NCI-H2029 (cell line): ENCODE data around the gene EXO1.
"Not testable (repeated sequence)": the region's sequence is repeated elsewhere in the genome, so short reads cannot be mapped to it uniquely, and the experiment has no call there.

ENCODE experiments used
- DNase-seq: peaks from one replicate; lab custom pipeline; 2025; lab: John Stamatoyannopoulos, UW

The EXO1 gene

DNA sequence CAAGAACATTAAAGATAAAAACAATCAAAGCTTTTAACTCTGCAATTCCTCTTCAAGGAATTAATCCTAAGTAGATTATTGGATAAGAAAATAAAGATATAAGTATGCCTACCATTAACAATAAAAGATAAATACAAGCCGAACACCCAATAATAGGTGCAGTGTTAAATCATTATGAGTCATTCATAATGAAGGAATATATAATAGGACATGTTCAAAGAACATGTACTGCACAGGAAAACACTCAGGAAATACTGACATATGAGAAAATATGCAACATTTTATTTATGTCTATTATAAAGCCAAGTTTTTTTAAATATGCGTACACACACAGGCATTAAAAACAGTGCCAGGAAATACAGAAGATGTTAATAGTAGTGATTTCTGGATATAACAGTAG lies 11.1 kb upstream of the EXO1 start:
- DNase-seq = no peak

DNA sequence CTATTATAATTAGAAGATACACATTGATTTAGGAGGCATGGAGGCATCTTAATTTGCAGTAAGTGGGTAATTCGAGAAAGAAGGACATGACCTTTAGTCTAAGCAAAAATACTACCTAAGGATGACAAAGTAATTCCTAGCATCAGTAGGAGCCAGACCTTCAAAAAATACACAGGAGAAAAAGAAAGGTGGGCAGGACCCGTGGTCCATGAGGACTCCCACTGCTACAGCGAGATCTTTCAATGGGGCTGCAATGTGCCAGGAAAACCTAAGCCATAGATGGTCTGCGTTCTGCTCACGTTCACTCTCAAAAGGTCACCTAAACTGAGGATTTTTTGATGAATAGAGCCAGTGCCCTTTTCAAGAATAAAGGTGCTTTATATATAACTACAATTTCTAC lies 10.6 kb upstream of the EXO1 start:
- no peak for DNase-seq

DNA sequence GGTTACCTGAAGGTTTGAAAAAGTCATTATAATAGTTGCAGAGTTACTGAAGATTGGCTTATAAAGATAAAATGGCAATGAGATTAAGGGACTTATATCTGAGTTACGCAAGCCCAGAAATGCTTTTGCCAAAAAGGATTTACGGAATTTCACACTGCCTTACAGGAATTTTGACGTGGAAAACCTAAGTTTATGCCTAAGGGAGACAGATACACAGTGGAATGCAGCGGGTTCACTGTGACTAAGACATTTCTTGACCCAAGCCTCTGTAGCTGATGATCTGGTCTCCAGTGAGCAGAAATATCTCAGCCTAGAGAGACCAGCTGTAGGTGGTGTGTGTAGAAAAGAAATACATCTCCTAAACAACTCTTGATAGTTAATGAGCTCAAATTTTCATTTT lies 10.1 kb upstream of the EXO1 start:
- DNase-seq = no peak

DNA sequence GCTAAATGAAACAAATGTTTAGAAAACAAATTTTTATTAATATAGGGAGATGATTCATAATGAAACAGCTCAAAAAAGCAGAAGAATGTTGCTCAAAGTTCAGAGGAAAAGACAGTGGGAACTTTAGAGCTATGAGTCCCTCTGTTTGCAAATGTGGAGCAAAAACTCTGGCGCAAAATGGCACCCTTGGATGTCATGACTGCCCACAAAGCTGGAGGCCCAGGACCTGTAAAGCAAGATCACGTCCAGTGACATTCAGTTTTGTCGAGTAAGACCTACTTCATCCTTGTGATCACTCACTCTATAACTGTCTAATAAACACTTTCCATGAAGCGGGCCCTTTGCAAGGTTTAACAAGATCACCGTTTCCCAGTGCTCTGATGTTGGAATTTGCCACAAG lies 9.1 kb upstream of the EXO1 start:
- no peak for DNase-seq

DNA sequence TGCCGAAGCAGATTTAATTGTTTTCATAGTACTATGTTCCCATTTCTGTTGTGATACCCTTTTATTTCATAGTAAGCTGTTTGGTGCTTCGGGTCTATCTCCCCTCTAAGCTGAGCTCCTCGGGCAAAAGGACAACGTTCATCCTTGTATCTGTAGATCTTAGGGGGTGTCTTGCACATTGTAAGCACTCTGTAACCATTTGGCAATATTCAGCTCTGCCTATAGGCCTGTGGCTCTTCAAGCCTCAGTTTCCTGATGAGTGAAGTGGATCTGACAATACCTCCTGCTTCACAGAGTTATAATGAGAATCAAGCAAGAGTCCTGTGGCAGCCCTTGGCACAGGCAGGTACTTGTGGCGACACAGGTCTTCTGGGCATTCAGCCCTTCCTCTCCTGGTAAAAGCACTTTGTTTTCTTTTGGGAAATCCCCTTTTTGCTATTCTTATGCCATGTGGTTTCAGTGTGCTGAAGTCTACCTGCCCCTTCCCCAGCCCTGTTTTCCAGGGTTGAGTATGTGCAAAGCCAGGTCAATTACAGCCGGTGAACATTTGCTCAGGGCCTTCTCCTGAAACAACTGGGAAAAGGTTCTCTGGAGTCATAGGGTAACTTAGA lies 8.5 kb upstream of the EXO1 start:
- no peak for DNase-seq

DNA sequence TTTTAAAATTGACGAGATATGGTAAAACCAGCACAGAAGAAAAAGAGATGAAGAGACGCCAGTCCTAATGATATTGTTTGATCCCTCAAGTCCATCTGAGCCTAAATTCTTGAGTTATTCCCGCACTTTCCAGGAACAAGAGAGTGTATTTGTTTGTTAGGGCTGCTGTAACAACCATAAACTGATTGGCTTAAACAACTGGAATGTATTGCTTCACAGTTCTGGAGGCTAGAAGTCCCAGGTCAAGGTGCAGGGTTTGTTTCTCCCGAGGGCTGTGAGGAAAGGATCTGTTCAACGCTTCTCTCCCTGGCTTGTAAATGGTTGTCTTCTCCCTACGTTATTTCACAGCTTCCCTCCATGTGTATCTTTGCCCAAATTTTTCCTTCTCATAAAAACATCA lies 7.8 kb upstream of the EXO1 start:
- no peak for DNase-seq

DNA sequence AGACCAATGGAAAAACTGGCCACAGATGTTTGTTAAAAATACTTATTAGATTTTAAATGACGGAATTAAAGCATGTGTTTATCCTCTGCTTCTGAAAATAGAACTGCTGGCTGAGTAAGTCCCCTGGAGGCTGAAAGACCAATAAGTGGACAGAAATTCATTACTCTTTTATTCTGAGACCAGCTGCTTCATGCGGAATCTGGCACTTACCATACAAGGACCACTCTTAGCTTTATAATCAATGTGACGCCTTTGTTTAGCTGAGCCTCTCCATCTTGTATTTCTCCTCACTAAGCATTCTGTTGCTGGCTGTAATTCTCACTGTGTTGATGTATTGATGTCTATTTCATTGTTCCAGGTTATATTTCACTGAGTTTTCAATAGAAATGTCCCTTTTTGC lies 6.3 kb upstream of the EXO1 start:
- no peak for DNase-seq

DNA sequence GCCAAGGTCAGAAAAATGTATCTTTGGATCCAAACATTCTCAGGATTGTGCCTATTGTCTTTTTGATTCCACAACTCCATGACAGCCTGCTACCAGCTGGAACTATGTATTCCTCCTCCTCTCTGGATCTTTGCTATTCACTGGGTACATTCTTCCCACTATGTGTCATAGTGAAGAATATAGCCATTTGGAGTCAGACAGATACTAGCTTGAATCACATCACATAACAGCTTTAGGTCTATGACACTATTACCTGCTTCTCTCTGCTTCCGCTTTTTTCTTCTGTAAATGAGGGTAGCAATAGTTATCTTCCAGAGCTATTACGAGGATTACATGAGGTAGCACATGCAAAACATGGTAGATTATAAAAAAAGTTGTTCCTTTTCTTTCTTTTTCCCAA lies 5.4 kb upstream of the EXO1 start:
- no peak for DNase-seq

DNA sequence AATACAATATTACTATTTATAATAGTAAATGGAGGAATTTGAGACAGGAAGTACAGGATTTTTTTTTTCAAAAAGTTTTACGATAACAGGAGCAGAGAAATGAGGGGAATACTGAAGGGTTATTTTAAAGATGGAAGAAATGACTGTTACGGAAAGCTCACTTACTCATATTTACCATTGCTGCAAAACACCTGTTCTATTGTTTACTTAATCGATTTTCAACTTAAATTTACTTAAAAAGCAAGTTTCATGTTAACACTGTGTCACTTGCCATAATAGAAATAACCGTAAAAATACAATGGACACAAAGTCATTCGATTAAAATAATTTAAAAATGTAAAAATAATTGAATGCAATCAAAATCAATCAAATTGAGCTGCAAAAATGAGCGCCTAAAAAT lies 3.4 kb upstream of the EXO1 start:
- DNase-seq = no peak

DNA sequence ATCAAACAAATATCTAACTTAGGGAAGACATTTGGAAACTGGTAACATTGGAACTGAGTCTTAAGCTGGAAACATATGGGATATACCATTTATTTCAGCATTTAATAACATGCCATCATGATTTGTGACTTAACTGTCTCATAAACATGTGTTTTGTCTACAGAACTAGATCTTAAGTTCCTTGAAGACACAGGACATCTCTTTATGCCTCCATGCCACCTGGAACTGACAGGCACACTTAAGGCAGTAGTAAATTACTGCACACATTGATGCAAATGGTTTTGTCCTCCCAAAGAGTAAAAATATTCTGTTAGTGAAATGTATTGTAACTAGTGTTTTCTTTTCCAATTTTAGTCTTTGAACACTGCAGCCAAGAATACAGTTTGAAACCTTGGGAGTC lies 1.6 kb upstream of the EXO1 start:
- no peak for DNase-seq

DNA sequence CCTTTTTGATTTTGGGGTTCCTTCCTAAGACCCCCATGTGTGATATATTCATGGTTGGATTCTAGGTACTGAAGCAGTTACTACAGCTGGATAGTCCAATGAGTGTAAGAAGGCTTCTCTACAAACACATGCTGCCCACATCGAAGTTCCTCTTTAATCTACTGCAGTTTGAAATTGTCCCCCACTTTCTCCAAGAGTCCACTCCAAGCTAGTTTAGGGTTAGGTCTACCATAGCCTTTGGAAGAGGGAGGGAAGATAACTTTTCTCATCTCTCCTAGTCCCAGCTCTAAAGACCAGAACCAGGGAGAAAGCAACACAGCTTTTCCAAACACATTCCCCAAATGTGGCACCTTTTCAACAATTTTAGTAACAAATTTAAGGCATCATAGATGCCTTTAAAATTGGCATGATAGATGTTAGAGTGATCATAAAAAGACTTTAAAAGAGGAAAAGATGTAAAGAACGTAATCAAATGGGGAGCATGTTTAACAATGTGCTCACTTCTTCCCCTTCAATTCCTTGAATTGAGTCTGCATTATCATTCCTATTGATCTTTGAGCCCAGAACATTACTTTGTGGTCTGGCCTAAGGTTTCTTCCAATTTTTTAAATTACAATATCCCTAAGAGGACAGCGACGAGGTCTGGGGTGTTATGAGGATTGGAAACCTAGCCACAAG lies 1.0 kb upstream of the EXO1 start:
- DNase-seq = no peak

DNA sequence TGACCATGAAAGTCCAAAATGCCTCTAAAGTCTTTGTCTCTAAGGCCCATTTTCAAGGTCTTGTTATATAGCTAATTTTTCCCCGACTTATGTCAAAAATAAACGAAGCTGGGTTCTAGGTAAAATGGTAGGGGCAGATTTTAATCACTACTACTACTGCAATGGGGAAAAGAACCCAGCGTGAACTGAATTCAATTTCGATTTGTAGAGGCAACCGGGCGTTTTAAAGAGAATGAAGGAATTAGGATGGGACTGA lies 536 bp upstream of the EXO1 start:
- no peak for DNase-seq

DNA sequence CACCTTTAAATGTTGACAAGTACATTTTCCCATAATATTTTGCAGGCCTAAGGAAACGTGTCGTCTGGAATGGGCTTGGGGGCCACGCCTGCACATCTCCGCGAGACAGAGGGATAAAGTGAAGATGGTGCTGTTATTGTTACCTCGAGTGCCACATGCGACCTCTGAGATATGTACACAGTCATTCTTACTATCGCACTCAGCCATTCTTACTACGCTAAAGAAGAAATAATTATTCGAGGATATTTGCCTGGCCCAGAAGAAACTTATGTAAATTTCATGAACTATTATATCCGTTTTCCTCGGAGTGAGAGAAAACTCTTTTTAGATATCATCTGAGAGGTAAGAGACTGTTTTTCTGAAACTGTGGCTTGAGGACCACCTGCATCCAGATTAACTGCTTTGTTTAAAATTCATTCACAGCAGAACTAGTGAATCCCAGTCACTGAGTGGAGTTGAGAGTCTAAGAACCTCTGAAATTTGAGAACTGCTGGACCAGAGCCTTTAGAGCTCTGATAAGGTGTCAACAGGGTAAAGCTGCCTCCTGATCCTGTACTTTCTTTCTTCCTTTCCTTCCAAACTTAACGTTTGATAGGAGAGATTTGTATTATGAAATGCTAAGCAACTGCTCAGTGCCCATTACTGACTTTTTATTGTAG lies 811 bp downstream of the EXO1 start:
- DNase-seq = no peak

DNA sequence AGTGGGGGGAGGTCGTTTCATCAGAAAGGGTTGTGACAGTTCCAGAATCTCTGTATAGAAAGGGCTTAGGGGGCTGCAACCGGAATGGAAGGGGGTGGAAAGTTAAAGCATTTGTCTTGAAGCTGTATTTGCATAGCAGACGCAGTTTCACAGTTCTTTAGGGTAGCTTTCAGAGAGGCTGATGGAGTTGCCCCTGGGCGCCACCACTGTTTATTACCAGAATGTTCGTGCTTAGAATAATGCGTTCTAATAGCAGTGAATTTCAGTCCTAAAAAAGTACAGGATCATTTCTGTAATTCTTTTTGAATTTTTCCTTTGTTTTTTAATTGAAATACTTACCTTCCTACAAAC lies 1.3 kb downstream of the EXO1 start:
- DNase-seq = no peak

DNA sequence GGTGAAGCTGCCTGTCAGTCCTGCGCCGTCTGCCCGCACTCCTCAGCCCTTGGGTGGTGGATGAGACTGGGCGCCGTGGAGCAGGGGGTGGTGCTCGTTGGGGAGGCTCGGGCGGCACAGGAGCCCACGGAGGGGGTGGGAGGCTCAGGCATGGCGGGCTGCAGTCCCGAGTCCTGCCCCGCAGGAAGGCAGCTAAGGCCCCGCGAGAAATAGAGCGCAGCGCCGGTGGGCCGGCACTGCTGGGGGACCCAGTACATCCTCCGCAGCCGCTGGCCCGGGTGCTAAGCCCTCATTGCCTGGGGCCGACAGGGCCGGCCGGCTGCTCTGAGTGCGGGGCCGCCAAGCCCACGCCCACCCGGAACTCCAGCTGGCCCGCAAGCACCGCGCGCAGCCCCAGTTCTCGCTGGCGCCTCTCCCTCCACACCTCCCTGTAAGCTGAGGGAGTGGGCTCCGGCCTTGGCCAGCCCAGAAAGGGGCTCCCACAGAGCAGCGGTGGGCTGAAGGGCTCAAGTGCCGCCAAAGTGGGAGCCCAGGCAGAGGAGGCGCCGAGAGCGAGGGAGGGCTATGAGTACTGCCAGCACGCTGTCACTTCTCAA lies 7.6 kb downstream of the EXO1 start:
- DNase-seq = not testable (repeated sequence)

DNA sequence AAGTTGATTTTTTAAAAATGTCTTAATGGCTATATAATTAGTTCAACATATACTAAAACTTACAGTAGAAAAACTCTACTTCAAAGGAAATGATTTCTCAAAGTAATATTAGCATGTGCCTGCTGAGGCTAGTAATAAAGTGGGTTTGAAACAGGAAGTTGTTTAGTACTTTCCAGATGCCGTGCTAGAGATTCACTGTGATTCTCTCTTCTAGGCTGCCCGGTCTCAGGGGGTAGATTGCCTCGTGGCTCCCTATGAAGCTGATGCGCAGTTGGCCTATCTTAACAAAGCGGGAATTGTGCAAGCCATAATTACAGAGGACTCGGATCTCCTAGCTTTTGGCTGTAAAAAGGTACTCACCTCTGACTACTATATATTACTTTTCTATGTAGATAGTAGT lies 9.1 kb downstream of the EXO1 start:
- no peak for DNase-seq

DNA sequence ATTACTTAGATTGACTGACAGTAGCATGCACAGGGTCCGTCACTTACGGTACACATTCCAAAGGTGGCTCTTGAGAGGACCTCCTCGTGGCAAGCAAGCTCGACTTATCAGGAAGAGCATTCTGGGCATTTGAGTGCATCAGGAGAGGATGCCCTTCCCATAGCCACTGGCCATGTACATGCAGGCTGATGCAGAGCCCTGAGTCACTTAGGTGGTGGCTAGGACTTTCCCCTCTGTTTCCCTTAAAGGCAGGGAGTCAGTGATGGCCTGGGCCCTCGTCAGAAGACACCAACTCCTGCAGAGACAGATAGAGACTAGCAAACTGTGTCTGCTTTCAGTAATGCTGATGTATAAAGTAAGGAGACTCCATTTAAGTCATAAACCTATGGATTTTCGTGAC lies 12.9 kb downstream of the EXO1 start:
- DNase-seq = no peak

DNA sequence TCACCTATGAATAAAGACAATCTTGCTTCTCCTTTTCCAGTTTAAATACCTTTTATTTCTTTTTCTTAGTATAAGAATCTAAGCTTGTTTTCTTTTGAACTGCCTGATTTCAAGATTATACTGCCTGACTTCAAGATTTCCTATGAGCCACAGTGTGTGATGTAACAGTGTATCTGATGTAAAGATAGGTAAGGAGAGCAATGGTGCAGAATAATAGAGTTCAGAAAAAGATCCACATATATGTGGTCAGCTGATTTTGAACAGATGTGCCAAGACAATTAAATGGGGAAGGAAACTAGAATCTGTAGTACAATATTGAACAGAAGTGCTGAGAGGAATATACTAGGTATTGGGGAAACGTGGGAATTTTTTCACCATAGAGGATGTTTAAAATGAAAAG lies 21.0 kb downstream of the EXO1 start:
- no peak for DNase-seq

DNA sequence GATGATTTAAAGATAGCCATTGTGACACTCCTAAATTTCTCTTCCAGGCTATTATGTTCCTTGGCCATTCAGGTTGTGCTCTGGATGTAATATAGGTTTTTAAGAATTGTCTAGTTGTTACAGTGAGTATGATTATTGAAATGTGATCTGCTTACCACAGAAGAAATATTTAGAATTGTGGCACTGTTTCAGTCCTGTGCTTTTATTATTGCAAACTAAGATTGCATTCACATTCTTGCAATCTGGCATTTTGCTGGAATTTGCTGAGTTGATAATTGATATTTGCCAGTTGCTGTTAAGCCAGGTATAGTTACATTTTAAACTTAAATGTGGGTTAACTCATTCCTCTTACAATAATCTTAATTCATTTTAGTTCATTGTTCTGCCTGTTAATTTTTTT lies 22.3 kb downstream of the EXO1 start:
- no peak for DNase-seq

DNA sequence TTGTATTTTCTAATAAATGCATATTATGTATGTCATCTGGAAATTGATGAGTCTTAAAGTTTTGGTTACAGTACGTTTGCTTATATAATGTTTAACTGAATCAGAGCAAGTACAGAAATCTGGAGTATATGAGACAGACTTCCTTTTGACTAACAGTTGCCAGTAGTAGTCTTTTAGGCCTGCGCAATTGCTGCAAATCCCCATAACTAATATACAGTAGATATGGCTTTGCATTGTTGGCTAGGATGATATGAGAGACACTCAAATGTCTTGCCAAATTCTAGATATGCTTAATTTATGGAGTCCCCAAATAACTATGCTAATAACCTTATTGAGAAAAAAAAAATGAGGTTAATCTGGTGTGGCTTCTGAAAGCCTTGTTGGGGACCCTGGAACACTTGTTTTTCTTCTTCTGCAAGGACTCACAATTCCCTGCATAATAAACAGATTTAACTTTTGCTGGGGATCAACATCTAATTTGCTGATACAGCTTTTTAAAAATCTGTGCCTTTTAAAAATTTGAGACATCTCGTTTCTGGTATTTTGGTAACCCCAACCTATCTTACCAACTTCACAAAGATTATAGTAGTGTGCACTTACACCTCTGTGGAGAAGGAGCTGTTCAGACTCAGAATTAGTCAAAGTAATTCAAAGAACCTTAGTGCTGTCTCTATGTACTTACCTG lies 22.9 kb downstream of the EXO1 start:
- no peak for DNase-seq

DNA sequence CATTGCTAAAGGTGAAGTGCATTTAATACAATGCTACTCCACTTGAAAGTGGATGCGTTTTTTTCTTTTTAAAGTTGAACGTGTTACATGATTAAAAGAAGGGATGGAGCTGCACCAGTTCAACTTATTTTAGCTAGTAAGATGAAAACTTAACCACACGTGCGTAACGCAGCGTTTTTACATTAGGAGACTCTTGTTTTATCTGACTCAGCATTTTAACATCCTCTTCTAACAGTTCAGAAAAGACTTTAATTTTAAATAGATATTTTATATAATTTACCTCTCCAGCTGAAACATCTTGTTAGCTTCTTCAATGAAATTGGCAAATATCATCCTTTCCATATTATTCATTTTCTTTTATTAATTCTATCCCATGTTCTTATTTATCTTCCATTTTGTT lies 33.4 kb downstream of the EXO1 start:
- no peak for DNase-seq

DNA sequence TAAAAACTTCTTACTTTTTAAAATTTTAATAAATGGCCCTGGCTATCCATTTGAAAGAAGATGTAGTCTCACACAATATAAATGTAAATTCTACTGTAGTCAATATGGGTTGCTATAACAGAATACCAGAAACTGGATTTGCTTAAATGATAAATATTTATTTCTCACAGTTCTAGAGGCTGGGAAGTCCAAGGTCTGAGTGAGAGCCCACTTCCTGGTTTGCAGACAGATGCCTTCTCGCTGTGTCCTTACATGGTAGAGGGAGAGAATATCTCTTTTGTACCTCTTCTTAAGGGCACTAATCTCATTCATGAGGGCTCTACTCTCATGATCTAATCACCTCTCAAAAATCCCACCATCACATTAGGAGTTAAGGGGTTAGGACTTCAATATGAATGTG lies 35.2 kb downstream of the EXO1 start:
- no peak for DNase-seq

DNA sequence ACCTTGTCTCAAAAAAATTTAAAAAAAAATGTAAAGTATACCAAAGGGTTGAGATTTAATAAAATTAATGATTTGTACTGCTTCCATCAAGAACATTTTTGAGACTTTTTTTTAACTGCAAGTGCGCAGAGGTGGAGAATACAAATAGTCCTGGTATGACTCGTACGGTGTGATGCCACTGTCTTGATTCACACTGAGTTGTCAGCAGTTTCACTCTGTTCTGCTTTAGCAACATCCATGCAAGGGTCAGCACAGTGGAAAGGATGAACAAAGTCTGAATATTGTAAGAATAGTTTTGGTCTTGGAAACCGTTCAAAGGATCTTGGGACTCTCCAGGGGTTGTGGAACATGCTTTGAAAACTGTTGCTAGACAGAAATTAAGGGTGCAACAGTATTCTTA lies 40.2 kb downstream of the EXO1 start:
- no peak for DNase-seq
